ENCODE results near the gene STPG1.

DNA sequence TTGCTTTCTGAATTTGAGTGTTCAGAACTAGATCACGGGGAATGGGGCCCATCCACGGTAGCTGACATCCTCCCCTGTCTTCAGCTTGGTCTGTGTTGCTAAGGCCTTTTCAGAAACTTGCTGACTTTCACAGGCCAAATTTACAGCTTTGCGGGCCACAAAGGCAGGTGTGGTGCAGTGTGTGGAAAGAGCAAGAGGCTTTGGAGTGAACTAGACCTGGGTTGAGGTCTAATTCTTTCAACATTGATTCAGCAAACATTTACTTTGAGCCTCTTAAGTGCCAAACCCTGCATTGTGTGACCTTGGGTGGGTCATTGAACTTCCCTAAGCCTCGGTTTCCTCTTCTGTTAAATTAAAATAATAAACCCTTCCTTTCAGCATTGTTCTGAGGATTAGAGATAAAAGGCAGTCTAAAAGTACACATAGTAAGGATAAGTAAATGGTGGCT, 24.3 kb downstream of the STPG1 start:
- TF ChIP-seq, protein P1, sequence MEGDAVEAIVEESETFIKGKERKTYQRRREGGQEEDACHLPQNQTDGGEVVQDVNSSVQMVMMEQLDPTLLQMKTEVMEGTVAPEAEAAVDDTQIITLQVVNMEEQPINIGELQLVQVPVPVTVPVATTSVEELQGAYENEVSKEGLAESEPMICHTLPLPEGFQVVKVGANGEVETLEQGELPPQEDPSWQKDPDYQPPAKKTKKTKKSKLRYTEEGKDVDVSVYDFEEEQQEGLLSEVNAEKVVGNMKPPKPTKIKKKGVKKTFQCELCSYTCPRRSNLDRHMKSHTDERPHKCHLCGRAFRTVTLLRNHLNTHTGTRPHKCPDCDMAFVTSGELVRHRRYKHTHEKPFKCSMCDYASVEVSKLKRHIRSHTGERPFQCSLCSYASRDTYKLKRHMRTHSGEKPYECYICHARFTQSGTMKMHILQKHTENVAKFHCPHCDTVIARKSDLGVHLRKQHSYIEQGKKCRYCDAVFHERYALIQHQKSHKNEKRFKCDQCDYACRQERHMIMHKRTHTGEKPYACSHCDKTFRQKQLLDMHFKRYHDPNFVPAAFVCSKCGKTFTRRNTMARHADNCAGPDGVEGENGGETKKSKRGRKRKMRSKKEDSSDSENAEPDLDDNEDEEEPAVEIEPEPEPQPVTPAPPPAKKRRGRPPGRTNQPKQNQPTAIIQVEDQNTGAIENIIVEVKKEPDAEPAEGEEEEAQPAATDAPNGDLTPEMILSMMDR (IDR thresholded peaks at IDR 0.05) = no peak
- TF ChIP-seq POLR2A (IDR thresholded peaks at IDR 0.05; ENCODE audit: low read depth) = no peak
